K562 (cell line): ENCODE measurements around the gene BTN3A1. TPM values are rescaled to one million over a fixed set of nuclear protein-coding genes. Genes with fewer than 3 reads are reported as not detected.
A peak's percentile ranks its signal among the peaks of the same experiment; 100 is the strongest.

Source experiments
- CCAR2 ChIP-seq: fragments of 200-400 bp; formaldehyde crosslinking; IDR thresholded peaks from 2 replicates; pipeline ENCODE4 v1.6.1; 2017; ENCODE audit warnings: mild to moderate bottlenecking, low read depth, low read length
- GABPA ChIP-seq: fragments of 200-800 bp; sonication (Bioruptor generic); conservative IDR thresholded peaks from 2 replicates; pipeline ENCODE4 v1.6.1; 2016; ENCODE audit warnings: low read depth, missing genetic modification characterization, missing compliant biosample characterization
- NCOA6 ChIP-seq: fragments of 450-650 bp; IDR thresholded peaks from 2 replicates; pipeline ENCODE4 v1.6.1; 2017; ENCODE audit warnings: mild to moderate bottlenecking
- SMAD1 ChIP-seq: fragments of 150-350 bp; IDR thresholded peaks from 2 replicates; pipeline ENCODE4 v1.6.1; 2014; ENCODE audit warnings: low read length, low read depth; ENCODE audit not compliant: partially characterized antibody
- SMAD3 ChIP-seq: fragments of 450-650 bp; formaldehyde crosslinking; conservative IDR thresholded peaks from 2 replicates; pipeline ENCODE4 v1.4.0; 2020; ENCODE audit warnings: mild to moderate bottlenecking
- TAF9B ChIP-seq: fragments of 450-650 bp; IDR thresholded peaks from 2 replicates; pipeline ENCODE4 v1.6.1; 2018; ENCODE audit warnings: mild to moderate bottlenecking; ENCODE audit not compliant: partially characterized antibody
- ZNF197 ChIP-seq: fragments of 200-800 bp; sonication (Bioruptor generic); IDR thresholded peaks from 2 replicates; pipeline ENCODE4 v1.6.1; 2016; ENCODE audit warnings: low read depth, missing genetic modification characterization, missing compliant biosample characterization
- polyA plus RNA-seq, 8 experiments: library from polyadenylated mRNA; depleted of rRNA in 4 of 8; stranded (reverse) in 5 of 8; unstranded in 3 of 8; fragments of >200 nt; fragmentation: Nextera tagmentation in 2 of 8; fragmentation: Illumina TruSeq in 1 of 8; extraction: Ambion mirVana in 2 of 8; extraction: Trizol in 1 of 8; gene quantifications; 2 replicates each; pipeline versions ENCODE4 v1.2.1 to v1.2.3, GENCODE V29; 2011 to 2014; ENCODE audit warnings: inconsistent platforms in 1 of 8, missing spikeins in 1 of 8
- total RNA-seq, 7 experiments: library from RNA; depleted of rRNA in 6 of 7; stranded (reverse); fragments of >200 nt in 6 of 7; fragmentation: Illumina TruSeq in 2 of 7; extraction: Trizol in 2 of 7; gene quantifications; 2 replicates each; pipeline versions ENCODE4 v1.2.1 to v1.2.3, GENCODE V29; 2011 to 2021; ENCODE audit warnings: low replicate concordance in 1 of 7
- TF ChIP-seq, protein P1 (sequence below), 2 experiments: fragments of 450-650 bp in 1 of 2; sonication (generic) in 1 of 2; formaldehyde crosslinking in 1 of 2; IDR thresholded peaks; 2 replicates each; pipeline versions ENCODE4 v1.7.1 to v1.9.0; 2016 to 2022; ENCODE audit warnings: inconsistent platforms in 1 of 2, mild to moderate bottlenecking in 1 of 2, missing genetic modification reagents in 1 of 2
- TF ChIP-seq, protein P2 (sequence below): fragments of 450-650 bp; IDR thresholded peaks from 2 replicates; pipeline ENCODE4 v1.6.1; 2016; ENCODE audit warnings: borderline replicate concordance
- TF ChIP-seq, protein P3 (sequence below): sonication (generic); formaldehyde crosslinking; IDR thresholded peaks from 2 replicates; pipeline ENCODE4 v1.8.0; 2023; ENCODE audit warnings: missing genetic modification reagents, mild to moderate bottlenecking, borderline replicate concordance

BTN3A1 gene
- total and polyA plus RNA-seq, 9 of the 15 experiments (the other 6 are each of a cell fraction or from before 2014, with no cell fraction given) = 0.84 to 8.5 (median 3.9) TPM

DNA sequence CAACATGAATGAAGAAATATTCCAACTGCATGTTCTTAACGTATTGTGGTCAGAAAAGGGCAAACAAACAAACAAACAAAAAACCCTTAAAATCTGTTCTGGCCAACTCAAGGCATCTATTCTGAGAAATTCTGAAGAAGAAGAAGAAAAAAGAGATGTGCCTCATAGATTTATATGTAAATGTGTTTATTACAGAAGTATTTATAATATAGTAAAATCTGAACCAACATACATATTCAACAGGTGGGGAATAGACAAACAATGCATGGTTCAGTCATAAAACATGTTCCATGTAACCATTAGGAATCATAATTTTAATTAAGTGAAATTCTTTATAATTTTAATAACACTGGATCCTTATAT lies 36.5 kb upstream of the BTN3A1 start (continued):
- TF ChIP-seq, protein P1, sequence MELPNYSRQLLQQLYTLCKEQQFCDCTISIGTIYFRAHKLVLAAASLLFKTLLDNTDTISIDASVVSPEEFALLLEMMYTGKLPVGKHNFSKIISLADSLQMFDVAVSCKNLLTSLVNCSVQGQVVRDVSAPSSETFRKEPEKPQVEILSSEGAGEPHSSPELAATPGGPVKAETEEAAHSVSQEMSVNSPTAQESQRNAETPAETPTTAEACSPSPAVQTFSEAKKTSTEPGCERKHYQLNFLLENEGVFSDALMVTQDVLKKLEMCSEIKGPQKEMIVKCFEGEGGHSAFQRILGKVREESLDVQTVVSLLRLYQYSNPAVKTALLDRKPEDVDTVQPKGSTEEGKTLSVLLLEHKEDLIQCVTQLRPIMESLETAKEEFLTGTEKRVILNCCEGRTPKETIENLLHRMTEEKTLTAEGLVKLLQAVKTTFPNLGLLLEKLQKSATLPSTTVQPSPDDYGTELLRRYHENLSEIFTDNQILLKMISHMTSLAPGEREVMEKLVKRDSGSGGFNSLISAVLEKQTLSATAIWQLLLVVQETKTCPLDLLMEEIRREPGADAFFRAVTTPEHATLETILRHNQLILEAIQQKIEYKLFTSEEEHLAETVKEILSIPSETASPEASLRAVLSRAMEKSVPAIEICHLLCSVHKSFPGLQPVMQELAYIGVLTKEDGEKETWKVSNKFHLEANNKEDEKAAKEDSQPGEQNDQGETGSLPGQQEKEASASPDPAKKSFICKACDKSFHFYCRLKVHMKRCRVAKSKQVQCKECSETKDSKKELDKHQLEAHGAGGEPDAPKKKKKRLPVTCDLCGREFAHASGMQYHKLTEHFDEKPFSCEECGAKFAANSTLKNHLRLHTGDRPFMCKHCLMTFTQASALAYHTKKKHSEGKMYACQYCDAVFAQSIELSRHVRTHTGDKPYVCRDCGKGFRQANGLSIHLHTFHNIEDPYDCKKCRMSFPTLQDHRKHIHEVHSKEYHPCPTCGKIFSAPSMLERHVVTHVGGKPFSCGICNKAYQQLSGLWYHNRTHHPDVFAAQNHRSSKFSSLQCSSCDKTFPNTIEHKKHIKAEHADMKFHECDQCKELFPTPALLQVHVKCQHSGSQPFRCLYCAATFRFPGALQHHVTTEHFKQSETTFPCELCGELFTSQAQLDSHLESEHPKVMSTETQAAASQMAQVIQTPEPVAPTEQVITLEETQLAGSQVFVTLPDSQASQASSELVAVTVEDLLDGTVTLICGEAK (IDR thresholded peaks at IDR 0.05) = 0 out of 2 replicates have a peak, but pooled peaks have one; percentile 41
- TF ChIP-seq, protein P1 (CRISPR knock-in tag; IDR thresholded peaks at IDR 0.05) = no peak
- TF ChIP-seq SMAD3 (CRISPR knock-in tag) (no peak), CCAR2 (no peak), ZNF197 (CRISPR knock-in tag) (0 out of 2 replicates have a peak, but pooled peaks have one; percentile 37), TAF9B (peak; percentile 34), GABPA (tag) (0 out of 2 replicates have a peak, but pooled peaks have one; percentile 22), NCOA6 (peak; percentile 31; the same call in 1 of the 2 replicates), SMAD1 (no peak)
- TF ChIP-seq, protein P2, sequence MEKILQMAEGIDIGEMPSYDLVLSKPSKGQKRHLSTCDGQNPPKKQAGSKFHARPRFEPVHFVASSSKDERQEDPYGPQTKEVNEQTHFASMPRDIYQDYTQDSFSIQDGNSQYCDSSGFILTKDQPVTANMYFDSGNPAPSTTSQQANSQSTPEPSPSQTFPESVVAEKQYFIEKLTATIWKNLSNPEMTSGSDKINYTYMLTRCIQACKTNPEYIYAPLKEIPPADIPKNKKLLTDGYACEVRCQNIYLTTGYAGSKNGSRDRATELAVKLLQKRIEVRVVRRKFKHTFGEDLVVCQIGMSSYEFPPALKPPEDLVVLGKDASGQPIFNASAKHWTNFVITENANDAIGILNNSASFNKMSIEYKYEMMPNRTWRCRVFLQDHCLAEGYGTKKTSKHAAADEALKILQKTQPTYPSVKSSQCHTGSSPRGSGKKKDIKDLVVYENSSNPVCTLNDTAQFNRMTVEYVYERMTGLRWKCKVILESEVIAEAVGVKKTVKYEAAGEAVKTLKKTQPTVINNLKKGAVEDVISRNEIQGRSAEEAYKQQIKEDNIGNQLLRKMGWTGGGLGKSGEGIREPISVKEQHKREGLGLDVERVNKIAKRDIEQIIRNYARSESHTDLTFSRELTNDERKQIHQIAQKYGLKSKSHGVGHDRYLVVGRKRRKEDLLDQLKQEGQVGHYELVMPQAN = 0 out of 2 replicates have a peak, but pooled peaks have one; percentile 35
- TF ChIP-seq, protein P3, sequence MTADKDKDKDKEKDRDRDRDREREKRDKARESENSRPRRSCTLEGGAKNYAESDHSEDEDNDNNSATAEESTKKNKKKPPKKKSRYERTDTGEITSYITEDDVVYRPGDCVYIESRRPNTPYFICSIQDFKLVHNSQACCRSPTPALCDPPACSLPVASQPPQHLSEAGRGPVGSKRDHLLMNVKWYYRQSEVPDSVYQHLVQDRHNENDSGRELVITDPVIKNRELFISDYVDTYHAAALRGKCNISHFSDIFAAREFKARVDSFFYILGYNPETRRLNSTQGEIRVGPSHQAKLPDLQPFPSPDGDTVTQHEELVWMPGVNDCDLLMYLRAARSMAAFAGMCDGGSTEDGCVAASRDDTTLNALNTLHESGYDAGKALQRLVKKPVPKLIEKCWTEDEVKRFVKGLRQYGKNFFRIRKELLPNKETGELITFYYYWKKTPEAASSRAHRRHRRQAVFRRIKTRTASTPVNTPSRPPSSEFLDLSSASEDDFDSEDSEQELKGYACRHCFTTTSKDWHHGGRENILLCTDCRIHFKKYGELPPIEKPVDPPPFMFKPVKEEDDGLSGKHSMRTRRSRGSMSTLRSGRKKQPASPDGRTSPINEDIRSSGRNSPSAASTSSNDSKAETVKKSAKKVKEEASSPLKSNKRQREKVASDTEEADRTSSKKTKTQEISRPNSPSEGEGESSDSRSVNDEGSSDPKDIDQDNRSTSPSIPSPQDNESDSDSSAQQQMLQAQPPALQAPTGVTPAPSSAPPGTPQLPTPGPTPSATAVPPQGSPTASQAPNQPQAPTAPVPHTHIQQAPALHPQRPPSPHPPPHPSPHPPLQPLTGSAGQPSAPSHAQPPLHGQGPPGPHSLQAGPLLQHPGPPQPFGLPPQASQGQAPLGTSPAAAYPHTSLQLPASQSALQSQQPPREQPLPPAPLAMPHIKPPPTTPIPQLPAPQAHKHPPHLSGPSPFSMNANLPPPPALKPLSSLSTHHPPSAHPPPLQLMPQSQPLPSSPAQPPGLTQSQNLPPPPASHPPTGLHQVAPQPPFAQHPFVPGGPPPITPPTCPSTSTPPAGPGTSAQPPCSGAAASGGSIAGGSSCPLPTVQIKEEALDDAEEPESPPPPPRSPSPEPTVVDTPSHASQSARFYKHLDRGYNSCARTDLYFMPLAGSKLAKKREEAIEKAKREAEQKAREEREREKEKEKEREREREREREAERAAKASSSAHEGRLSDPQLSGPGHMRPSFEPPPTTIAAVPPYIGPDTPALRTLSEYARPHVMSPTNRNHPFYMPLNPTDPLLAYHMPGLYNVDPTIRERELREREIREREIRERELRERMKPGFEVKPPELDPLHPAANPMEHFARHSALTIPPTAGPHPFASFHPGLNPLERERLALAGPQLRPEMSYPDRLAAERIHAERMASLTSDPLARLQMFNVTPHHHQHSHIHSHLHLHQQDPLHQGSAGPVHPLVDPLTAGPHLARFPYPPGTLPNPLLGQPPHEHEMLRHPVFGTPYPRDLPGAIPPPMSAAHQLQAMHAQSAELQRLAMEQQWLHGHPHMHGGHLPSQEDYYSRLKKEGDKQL (CRISPR knock-in tag) = no peak
